ENCODE results near the gene MGAT1.
"Not testable (repeated sequence)": the region's sequence is repeated elsewhere in the genome, so short reads cannot be mapped to it uniquely, and the experiment has no call there.

Gene MGAT1

DNA sequence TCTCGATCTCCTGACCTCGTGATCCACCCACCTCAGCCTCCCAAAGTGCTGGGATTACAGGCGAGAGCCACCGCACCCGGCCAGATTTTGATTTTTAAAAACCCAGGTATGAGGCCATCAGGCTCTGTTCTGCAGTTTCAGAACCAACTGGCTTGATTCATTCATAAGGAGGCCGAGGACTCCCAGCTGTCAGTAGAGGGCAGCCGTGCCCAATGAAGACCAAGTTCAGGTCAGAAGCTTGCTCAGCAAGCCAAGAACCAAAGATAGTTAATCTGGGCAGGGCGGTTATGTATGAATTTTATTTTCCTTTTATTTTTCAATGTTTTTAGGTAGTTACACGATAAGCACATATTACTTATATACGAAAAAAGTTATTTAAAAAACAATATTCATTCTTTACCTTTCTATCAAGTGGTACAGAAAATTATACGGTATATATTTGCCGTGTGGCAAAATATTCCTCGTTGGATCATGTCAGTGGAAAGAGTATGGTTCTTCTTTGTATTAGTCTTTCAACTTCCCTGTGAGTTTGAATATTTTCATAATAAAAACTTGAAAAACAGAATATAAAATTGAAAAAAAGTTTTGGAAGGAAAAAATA lies 18.0 kb downstream of the MGAT1 start:
- DNase-seq, result peak; percentile 52

DNA sequence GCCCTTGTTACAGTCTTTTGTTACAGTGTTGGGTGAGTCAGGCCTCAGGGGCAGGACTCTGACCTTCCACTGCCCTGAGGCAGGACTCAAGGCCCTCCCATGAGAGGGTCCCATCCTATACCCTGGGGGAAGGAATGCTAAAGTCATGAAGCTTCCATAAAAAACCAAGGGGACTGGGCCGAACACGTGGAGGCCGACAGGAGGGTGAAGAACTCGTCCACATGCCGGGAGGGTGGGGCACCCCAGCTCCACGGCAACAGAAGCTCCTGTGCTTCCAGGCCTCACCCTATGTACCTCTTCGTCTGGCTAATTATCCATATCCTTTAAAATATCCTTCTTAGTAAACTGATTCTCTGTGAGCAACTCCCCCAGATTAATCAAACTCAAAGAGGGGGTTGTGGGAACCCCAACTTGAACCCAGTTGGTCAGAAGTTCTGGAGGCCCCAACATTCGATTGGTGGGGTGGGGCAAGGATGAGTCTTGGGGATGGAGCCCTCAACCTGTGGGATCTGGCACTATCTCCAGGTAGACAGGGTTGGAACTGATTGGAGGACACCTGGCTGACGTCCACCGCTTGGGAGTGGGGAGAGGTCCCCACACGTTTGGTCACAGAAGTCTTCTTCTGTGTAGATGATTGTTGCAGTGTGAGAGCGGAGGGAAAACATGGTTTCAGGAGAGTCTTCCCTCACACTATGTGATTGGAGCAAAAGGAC lies 19.1 kb downstream of the MGAT1 start:
- no peak for DNase-seq

DNA sequence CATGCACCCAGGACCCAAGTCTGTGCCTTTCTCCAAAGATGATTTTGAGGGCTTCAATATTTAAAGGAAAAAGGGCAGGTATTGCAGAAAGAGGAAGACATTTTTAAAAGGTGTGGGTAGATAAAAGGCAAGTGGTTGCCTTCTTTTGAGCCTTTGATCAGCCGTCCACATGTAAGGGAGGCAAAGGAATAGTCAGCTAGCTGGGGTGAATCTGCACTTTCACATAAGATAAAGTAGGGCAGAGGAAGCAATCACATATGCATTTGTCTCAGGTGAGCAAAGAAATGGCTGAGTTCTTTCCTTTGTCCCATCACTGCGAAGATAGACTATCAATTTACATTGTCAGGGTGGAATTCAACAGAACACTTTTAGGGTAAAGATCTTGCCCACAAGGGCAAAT lies 19.9 kb downstream of the MGAT1 start:
- DNase-seq, result no peak

DNA sequence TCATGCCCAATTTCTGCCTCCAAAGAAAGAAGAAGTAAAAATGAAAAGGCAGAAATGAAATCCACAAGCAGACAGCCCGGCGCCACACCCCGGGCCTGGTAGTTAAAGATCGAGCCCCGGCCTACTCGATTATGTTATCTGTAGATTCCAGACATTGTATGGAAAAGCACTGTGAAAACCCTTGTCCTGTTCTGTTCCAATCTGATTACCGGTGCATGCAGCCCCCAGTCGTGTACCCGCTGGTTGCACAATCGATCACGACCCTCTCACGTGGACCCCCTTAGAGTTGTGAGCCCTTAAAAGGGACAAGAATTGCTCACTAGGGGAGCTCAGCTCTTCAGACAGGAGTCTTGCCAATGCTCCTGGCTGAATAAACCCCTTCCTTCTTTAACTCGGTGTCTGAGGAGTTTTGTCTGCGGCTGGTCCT lies 20.7 kb downstream of the MGAT1 start:
- not testable (repeated sequence) for DNase-seq

DNA sequence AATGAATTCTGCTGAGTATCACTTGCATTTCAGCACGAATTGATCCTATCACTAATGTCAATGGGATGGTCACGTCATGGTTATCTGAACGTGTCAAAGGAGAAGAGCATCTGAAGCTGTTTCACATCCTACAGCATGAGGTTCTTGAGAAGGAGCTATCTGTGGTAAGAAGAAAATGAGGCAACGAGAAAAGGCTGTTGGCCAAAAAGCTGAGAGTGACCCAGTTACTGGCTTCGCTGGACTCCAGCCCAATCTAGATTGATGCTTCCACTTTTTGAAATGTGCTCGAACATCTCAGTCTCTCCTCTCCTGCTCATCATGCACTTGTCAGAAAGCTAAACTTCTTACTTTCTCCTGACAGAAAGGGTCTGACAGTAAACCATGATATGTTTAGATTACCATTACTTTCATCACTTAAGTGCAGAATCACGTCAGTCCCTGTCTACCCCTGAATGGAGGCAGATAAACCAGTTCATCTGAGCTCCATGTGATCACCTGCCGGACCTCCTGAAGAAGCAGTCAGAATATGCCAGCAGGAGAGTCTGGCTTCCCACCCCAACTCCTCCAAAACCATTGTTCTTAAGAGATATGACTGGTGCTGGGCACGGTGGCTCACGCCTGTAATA lies 22.5 kb downstream of the MGAT1 start:
- DNase-seq, result no peak

DNA sequence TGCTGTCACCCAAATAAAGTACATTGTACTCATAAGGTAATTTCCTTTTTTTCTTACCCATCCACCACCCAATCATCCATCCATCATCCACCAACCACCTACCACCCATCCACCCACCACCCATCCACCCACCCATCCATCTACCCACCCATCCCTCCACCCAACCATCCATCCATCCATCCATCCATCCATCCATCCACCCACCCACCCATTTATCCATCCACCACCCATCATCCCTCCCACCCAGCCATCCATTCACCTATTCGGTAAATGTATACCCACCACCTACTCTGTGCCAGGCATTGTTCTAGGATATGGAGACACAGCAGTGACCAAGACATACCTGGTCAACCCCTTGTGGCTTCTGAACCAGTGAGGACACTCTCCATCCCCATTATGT lies 25.1 kb downstream of the MGAT1 start:
- no peak for DNase-seq

DNA sequence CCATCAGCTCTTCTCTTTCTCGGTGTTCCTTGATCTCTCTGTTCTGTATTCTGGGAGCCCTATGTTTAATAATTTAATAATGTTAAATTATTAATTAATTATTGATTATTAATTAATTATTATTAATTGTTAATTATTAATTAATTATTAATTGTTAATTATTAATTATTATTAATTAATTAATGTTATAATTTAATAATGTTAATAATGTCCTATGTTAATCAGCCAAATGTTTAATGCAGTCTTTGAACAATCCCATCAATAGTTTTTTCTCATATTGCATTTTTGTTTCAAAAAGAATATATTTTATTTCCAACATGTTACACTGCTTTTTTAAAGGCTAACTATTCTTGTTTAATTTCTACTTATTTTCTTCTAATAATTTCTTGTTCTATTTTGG lies 26.2 kb downstream of the MGAT1 start:
- DNase-seq, result no peak

DNA sequence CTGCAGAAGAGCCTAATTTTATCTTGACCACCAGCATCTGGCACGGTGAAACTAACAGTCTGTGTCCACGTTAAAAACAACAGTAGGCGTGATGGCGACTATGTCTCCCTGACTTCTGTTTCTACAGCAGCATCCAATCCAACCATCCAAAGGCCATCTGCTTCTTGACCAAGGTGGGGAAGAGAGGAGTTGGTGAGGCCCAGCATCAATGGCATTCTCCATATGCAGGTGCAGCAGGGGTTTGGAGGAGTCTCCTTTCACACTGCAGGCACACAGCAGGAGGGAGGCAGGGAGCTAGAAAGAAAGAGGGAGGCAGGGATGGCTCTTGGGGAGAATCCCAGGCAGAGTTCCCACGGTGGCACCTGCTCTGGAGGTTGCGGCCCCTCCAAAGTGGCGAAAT lies 27.0 kb downstream of the MGAT1 start:
- no peak for DNase-seq

DNA sequence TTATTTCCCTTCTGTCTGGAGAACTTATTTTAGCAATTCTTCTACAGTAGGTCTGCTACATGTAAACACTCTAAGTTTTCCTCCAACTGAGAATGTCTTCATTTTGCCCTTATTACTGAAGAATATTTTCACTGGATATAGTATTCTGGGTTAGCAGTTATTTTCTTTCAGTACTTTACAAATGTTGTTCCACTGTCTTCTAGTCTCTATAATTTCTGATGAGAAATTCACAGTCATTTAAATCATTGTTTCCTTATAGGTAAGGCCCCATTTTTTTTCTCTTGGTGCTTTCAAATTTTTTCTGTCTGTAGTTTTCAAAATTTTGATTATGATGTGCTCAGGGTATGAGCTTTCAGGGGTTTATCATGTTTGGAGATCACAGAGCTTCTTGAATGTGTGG lies 30.8 kb downstream of the MGAT1 start:
- DNase-seq, result no peak

DNA sequence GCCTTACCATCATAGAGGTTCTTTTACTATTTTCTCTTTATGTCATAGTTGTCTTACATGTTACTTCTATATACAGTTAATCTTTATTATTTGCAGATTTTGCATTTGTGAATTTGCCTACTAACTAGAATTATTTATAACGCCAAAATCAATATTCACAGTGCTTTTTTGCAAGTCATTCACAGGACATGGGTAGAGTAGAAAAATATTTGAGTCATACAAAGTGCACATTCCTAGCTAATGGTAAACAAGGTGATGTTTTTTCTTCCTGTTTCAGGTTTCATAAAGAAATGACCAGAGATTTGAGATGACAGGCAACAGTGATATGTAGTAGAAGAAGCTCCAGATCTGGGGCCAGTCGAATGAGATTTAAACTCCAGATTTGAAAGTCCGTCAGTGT lies 32.8 kb downstream of the MGAT1 start:
- no peak for DNase-seq

DNA sequence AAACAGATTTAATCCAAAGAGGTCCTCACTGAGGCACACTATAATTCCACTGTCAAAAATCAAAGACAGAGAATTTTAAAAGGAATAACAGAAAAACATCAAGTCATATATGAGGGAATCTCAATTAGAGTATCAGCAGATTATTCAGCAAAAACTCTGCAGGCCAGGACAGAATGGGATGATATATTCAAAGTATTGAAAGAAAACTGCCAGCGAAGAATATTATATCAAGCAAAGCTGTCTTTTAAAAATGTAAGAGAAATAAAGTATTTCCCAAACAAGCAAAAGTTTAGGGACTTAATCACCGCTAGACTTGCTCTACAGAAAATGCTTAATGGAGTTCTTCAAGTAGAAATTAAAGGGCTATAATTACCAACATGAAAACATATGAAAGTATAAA lies 47.0 kb downstream of the MGAT1 start:
- DNase-seq, result no peak

DNA sequence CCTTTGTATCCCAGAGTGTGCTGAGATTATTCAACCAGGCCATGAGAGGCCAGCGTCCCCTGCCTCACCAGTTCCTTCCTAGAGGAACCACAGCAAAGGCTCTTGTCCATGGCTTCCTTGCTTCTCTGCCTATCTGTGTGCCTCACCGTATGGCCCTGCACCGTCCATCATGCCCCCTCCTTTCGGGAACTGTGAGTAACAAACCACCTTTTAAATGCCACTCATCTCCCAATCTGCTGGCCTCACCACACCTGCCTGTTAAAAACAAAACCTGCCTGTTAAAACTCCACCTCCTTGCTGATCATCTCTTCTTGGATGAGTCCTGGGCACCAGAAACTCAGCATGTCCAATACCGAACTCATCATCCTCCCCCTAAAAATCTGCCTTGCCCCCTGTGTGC lies 58.4 kb downstream of the MGAT1 start:
- no peak for DNase-seq

DNA sequence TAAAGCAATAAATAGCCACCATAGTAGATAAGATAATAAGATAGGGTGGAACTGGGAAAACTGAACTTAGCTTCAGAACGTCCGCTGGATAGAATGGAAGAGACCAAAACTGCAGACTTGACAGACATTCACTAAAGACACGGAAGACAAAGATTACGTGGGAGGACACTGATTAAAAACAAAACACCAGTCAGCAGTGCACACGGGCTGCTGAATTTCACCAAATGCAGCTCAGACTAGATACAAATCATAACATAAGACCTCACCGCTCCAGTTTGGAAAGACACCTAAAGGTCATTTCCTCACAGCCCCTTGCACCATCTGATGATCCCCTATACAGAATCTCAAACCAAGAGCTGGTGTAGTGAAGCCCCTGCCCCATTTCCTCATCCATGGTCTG lies 59.9 kb downstream of the MGAT1 start:
- DNase-seq, result no peak

DNA sequence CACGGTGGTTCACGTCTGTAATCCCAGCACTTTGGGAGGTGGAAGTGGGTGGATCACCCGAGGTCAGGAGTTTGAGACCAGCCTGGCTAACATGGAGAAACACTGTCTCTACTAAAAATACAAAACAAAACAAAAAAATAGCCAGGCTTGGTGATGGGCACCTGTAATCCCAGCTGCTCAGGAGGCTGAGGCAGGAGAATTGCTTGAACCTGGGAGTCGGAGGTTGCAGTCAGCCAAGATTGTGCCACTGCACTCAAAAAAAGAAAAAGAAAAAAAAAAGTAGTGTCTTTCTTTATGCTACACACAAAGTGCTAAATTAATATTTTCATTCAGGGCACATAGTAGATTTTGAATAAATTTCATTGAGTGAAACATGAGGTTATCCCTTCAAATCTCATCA lies 61.7 kb downstream of the MGAT1 start:
- not testable (repeated sequence) for DNase-seq

DNA sequence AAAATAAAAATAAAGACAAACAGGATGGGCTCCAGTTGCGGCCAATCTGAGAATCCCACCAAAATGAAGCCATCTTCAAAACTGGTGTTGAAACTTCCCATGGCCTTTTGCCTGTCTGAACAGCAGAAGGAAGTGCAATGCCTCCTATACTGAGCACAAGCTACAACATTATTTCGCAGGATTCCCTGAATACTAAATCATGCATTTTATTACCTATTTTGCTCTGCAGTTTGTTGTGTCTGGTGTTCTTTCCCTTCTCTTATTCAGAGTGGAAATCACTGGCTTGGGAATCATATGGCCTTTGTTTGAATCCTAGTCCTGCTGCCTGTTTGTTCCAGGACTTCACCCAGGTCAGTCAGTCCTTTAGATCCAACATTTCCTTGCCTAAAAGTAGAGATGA lies 62.6 kb downstream of the MGAT1 start, which contains the start of gene OR2Y1:
Gene OR2Y1, minus strand, starts transcription at position 101 of the 400 bp plus-strand sequence. Its CDS starts 0 bp downstream, at position 101.
- DNase-seq, result no peak

DNA sequence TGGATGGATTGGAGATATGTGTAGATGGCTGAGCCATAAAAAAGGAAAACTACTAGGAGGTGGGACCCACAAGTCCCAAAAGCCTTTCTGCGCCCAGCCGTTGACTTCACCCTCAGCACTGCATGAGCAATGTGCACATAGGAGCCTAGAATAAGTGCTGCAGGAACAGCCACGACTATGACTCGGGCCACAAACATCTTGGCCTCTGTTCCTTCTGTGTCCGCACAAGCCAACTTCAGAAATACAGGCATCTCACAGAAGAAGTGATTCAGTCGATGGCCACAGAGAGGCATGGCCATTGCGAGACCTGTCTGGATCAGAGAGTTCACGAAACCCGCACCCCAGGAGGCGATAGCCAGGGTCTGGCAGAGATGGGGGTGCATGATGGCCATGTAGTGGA lies 63.3 kb downstream of the MGAT1 start:
- DNase-seq, result no peak

DNA sequence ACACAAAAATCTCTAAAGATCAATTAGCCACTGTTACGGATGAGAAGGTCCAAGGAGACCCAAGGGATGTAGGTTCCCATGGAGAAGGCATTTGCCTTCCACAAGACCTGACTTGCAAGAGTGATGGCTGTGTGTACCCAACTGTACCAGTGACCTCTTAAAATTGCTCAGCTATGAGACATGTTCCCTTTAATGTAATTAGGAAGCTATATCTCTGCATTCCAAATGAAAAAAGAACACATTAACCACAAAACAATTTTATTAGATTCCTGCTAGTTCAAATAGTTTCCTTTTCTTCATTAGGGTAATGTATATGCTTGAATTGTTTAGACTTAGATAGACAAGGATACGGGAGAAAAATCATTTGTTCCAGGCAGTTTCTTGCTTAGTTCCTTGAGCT lies 66.1 kb downstream of the MGAT1 start:
- DNase-seq, result no peak

All from effector CD8-positive, alpha-beta T cell (primary cell).